ENCODE results near the gene SORCS3. TPM values are rescaled to one million over a fixed set of nuclear protein-coding genes. Genes with fewer than 3 reads are reported as not detected.
A peak's percentile ranks its signal among the peaks of the same experiment; 100 is the strongest.

SORCS3 gene
- total and polyA plus RNA-seq, 2 of the 13 experiments (the other 11 are each of a cell fraction or from before 2014, with no cell fraction given) = 0.07 TPM; not detected in 1

GRCh38 chr10:104657457-104657856 is 16.4 kb downstream of the SORCS3 start:
- ATAC-seq (no peak), FAIRE-seq (no peak), DNase-seq (ENCODE audit: low spot score) (no peak)
- Histone ChIP-seq H3K79me2 (ENCODE audit: insufficient read depth, low read length) (no peaks in the 10 kb centered on the region), H2AFZ (ENCODE audit: low read length) (no peak overlapping the region), H3K9me3 (ENCODE audit: low read length) (no peaks in the 10 kb centered on the region), H3K4me2 (ENCODE audit: low read depth, low read length) (no peak overlapping the region), H3K9ac (ENCODE audit: insufficient read depth, low read depth, low read length) (no peak overlapping the region), H4K20me1 (ENCODE audit: insufficient read depth, low read length) (no peaks in the 10 kb centered on the region), H3K27ac (ENCODE audit: extremely low read length, insufficient read depth, low read length) (no peak overlapping the region), H3K27me3 (ENCODE audit: control insufficient read depth in 1 of 2, insufficient read depth in 2 of 2, low read length in 2 of 2) (no peaks in the 10 kb centered on the region; a peak in 1 of 5 replicates), H3K36me3 (replicated peaks in 1 of 2; ENCODE audit: control insufficient read depth in 1 of 2, insufficient read depth in 2 of 2, low read length in 2 of 2) (no peaks in the 10 kb centered on the region), H3K4me1 (ENCODE audit: insufficient read depth, low read length) (no peaks in the 10 kb centered on the region), H3K4me3 (replicated peaks in 1 of 3; ENCODE audit: insufficient read depth in 1 of 3, low read depth in 2 of 3, low read length in 3 of 3) (no peak overlapping the region)
- in situ Hi-C loops (cut with HindIII; ENCODE audit: extremely low pct_ligation_motif_present, low pct_unique_long_range_greater_than_20kb) = no loop called here
- POLR2A ChIA-PET = interaction anchor here (0.5 kb wide), 1 partner anchor 84 kb away, joined by 3 read pairs; no protein-coding TSS in a partner anchor
- intact Hi-C loops (cut with micrococcal nuclease; ENCODE audit: unreplicated experiment) = no loop called here
- BruUV-seq (replicated peaks) = no TSS peak
- TF ChIP-seq RFXANK (CRISPR knock-in tag; IDR thresholded peaks at IDR 0.05) (no peak), DR1 (CRISPR knock-in tag; IDR thresholded peaks at IDR 0.05) (no peak), ZBTB8A (CRISPR knock-in tag; IDR thresholded peaks at IDR 0.05; ENCODE audit: borderline replicate concordance, low read depth) (no peak), CENPX (CRISPR knock-in tag; IDR thresholded peaks at IDR 0.05) (no peak), ZNF776 (CRISPR knock-in tag; IDR thresholded peaks at IDR 0.05) (no peak), SCMH1 (CRISPR knock-in tag; IDR thresholded peaks at IDR 0.05; ENCODE audit: borderline replicate concordance) (no peak), REL (CRISPR knock-in tag; conservative IDR thresholded peaks at IDR 0.05) (no peak), MIXL1 (CRISPR knock-in tag; IDR thresholded peaks at IDR 0.05) (no peak), IKZF1 (IDR thresholded peaks at IDR 0.05) (no peak), PAF1 (CRISPR knock-in tag; IDR thresholded peaks at IDR 0.05) (no peak), POLR2A (IDR thresholded peaks at IDR 0.05; ENCODE audit: insufficient read depth in 1 of 2, low read depth in 2 of 2, low read length in 2 of 2) (no peak)
- CTCF ChIA-PET (ENCODE audit: low intra/inter-chr PET ratio, low total read pairs) = no interaction called here
- 0% methylated on average over 3 of the region's 3 CpGs for WGBS (ENCODE audit: low lambda C conversion rate)

GRCh38 chr10:104658067-104658466 is 17.0 kb downstream of the SORCS3 start:
- WGBS (ENCODE audit: low lambda C conversion rate) = 3% methylated on average over 1 of the region's 1 CpG
- in situ Hi-C loops (cut with HindIII; ENCODE audit: extremely low pct_ligation_motif_present, low pct_unique_long_range_greater_than_20kb) = no loop called here
- Histone ChIP-seq H3K4me3 (replicated peaks in 1 of 3; ENCODE audit: insufficient read depth in 1 of 3, low read depth in 2 of 3, low read length in 3 of 3) (no peak overlapping the region), H3K9me3 (ENCODE audit: low read length) (no peaks in the 10 kb centered on the region), H3K79me2 (ENCODE audit: insufficient read depth, low read length) (no peaks in the 10 kb centered on the region), H3K27me3 (ENCODE audit: control insufficient read depth in 1 of 2, insufficient read depth in 2 of 2, low read length in 2 of 2) (peaks cover 0 to 4% of the 10 kb centered on the region in 2 experiments; a peak in 2 of 5 replicates), H4K20me1 (ENCODE audit: insufficient read depth, low read length) (no peaks in the 10 kb centered on the region), H3K9ac (ENCODE audit: insufficient read depth, low read depth, low read length) (no peak overlapping the region), H3K36me3 (replicated peaks in 1 of 2; ENCODE audit: control insufficient read depth in 1 of 2, insufficient read depth in 2 of 2, low read length in 2 of 2) (no peaks in the 10 kb centered on the region), H3K4me1 (ENCODE audit: insufficient read depth, low read length) (no peaks in the 10 kb centered on the region), H3K4me2 (ENCODE audit: low read depth, low read length) (no peak overlapping the region), H2AFZ (ENCODE audit: low read length) (no peak overlapping the region), H3K27ac (ENCODE audit: extremely low read length, insufficient read depth, low read length) (no peak overlapping the region)
- no TSS peak for BruUV-seq (replicated peaks)
- DNase-seq (ENCODE audit: low spot score) (no peak), ATAC-seq (no peak), FAIRE-seq (no peak)
- CTCF ChIA-PET (ENCODE audit: low intra/inter-chr PET ratio, low total read pairs) = no interaction called here
- intact Hi-C loops (cut with micrococcal nuclease; ENCODE audit: unreplicated experiment) = no loop called here
- POLR2A ChIA-PET = no interaction called here
- TF ChIP-seq MNT (IDR thresholded peaks at IDR 0.05) = 0 out of 2 replicates have a peak, but pooled peaks have one; percentile 15
- TF ChIP-seq, protein P1, sequence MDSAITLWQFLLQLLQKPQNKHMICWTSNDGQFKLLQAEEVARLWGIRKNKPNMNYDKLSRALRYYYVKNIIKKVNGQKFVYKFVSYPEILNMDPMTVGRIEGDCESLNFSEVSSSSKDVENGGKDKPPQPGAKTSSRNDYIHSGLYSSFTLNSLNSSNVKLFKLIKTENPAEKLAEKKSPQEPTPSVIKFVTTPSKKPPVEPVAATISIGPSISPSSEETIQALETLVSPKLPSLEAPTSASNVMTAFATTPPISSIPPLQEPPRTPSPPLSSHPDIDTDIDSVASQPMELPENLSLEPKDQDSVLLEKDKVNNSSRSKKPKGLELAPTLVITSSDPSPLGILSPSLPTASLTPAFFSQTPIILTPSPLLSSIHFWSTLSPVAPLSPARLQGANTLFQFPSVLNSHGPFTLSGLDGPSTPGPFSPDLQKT (CRISPR knock-in tag; IDR thresholded peaks at IDR 0.05; ENCODE audit: borderline replicate concordance) = no peak

Data from HepG2 (cell line).